ENCODE results near the gene SPINK8.

SPINK8 gene

DNA sequence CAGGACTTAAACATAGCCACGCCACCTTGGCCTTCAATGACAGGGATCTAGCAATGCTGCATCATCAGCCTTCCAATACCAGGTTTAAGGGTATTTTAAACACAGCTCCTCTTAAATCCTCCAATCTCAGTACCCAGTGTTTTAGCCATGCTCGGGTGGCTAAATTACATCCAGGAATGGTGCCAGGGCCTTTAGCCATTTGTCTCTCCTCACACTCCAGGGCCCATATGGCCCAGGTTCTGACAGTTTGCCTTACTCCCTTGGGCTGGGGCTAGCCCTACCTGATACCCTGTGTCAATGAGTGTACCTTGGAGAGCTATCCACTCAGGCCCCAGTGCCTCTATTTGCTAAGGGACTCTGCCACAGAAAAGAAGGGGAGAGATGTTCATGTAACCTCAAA lies 63.2 kb downstream of the SPINK8 start:
- no peak for TF ChIP-seq CTCF (IDR thresholded peaks at IDR 0.05; ENCODE audit: low read depth, low read length, missing control alignments)
- no peak overlapping the region for H3K4me3 ChIP-seq (replicated peaks; ENCODE audit: low read depth, low read length)
- no peak for DNase-seq (ENCODE audit: extremely low read depth, low read depth)

GRCh38 chr3:48269592-48269991 lies 63.9 kb downstream of the SPINK8 start:
- no peak for DNase-seq (ENCODE audit: extremely low read depth, low read depth)
- H3K4me3 ChIP-seq (replicated peaks; ENCODE audit: low read depth, low read length): no peak overlapping the region
- TF ChIP-seq CTCF (IDR thresholded peaks at IDR 0.05; ENCODE audit: low read depth, low read length, missing control alignments): no peak

- no peak for TF ChIP-seq CTCF (IDR thresholded peaks at IDR 0.05; ENCODE audit: low read depth, low read length, missing control alignments)
These were observed 64.4 kb downstream of the SPINK8 start for GRCh38 chr3:48268936-48269561.

DNA sequence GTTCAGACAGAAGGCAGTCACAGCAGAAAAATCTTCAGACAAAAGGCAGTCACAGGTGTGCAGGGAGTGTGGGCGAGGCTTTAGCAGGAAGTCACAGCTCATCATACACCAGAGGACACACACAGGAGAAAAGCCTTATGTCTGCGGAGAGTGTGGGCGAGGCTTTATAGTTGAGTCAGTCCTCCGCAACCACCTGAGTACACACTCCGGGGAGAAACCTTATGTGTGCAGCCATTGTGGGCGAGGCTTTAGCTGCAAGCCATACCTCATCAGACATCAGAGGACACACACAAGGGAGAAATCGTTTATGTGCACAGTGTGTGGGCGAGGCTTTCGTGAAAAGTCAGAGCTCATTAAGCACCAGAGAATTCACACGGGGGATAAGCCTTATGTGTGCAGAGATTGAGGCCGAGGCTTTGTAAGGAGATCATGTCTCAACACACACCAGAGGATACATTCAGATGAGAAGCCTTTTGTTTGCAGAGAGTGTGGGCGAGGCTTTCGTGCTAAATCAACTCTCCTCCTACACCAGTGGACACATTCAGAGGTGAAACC lies 65.0 kb downstream of the SPINK8 start:
- H3K4me3 ChIP-seq (replicated peaks; ENCODE audit: low read depth, low read length): no peak overlapping the region

More at GRCh38 chr3:48268936-48269561, 64.4 kb downstream of the SPINK8 start:
- H3K4me3 ChIP-seq (replicated peaks; ENCODE audit: low read depth, low read length): no peak overlapping the region
- DNase-seq (ENCODE audit: extremely low read depth, low read depth): no peak

GRCh38 chr3:48267782-48268181 lies 65.7 kb downstream of the SPINK8 start:
- no peak for TF ChIP-seq CTCF (IDR thresholded peaks at IDR 0.05; ENCODE audit: low read depth, low read length, missing control alignments)
- no peak for DNase-seq (ENCODE audit: extremely low read depth, low read depth)
- no peak overlapping the region for H3K4me3 ChIP-seq (replicated peaks; ENCODE audit: low read depth, low read length)

More for the DNA sequence above, 65.0 kb downstream of the SPINK8 start:
- TF ChIP-seq CTCF (IDR thresholded peaks at IDR 0.05; ENCODE audit: low read depth, low read length, missing control alignments): no peak
- no peak for DNase-seq (ENCODE audit: extremely low read depth, low read depth)

DNA sequence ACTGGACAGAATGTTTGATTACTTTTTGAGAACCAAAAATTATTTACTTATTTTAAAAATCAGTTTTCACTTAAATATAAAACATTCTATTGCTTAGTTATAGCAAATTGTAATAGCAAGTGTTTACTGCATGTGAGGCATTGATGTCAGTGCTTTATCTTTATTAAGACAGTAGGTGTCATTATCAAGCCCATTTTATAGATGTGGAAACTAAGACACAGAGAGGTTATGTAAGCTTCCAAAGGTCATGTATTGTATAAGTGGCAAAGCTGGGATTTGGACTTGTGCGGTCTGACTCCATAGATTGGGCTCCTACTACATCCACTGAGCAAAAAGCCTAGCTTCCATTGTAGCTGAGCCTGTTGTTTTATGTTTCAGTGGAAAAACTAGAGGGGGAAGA lies 74.9 kb downstream of the SPINK8 start:
- TF ChIP-seq CTCF (IDR thresholded peaks at IDR 0.05; ENCODE audit: low read depth, low read length, missing control alignments): no peak
- no peak for DNase-seq (ENCODE audit: extremely low read depth, low read depth)
- H3K4me3 ChIP-seq (replicated peaks; ENCODE audit: low read depth, low read length): no peak overlapping the region

Data from HFF-Myc (cell line).